Hepatocyte (in vitro differentiated cells): Measurements from ENCODE around the gene FBXO42.

Source experiments
- CTCF ChIP-seq: fragments of 200-600 bp; sonication (generic); IDR thresholded peaks from 2 replicates; pipeline ENCODE4 v1.5.1; 2016; ENCODE audit warnings: antibody characterized with exemption, mild to moderate bottlenecking; ENCODE audit not compliant: poor library complexity
- EZH2 ChIP-seq: fragments of 200-600 bp; sonication (generic); IDR thresholded peaks from 2 replicates; pipeline ENCODE4 v1.6.1; 2016; ENCODE audit warnings: antibody characterized with exemption, mild to moderate bottlenecking, borderline replicate concordance
- EZH2phosphoT487 ChIP-seq: fragments of 200-600 bp; sonication (generic); IDR thresholded peaks from one replicate; pipeline ENCODE4 v1.6.1; 2018; ENCODE audit warnings: antibody characterized with exemption, mild to moderate bottlenecking, low read depth, moderate library complexity; ENCODE audit not compliant: unreplicated experiment, severe bottlenecking

GRCh38 chr1:16213013-16213412 is 139.3 kb downstream of the FBXO42 start:
- TF ChIP-seq CTCF, result no peak
- no peak for TF ChIP-seq EZH2phosphoT487
- no peak for TF ChIP-seq EZH2
